A549 (cell line): ENCODE measurements around the gene NAGPA. TPM values are rescaled to one million over a fixed set of nuclear protein-coding genes. Genes with fewer than 3 reads are reported as not detected.
A peak's percentile ranks its signal among the peaks of the same experiment; 100 is the strongest.

ENCODE experiments used
- ATAC-seq, 2 experiments: fragments of 200-7000 bp in 1 of 2; fragments of >200 bp in 1 of 2; cut with Nextera tagmentation in 1 of 2; cut with Tn5 transposase in 1 of 2; 3 replicates each; pipeline versions ENCODE4 v1.8.0 to v1.9.1; 2018 to 2020; ENCODE audit warnings: mild to moderate bottlenecking in 1 of 2, moderate library complexity in 1 of 2
- CTCF ChIA-PET: fragments of 300-600 bp; sonication (Branson Sonifier 250); formaldehyde crosslinking; extraction: SDS; loops from one replicate; lab custom pipeline; 2021; ENCODE audit warnings: antibody characterized with exemption, inconsistent platforms; lab: Yijun Ruan, JAX
- POLR2A ChIA-PET: fragments of 350-600 bp; formaldehyde crosslinking; extraction: SDS; loops from one replicate; lab custom pipeline; 2021; ENCODE audit warnings: antibody characterized with exemption, inconsistent platforms; lab: Yijun Ruan, JAX
- DNase-seq, 2 experiments: peaks; one replicate each; pipeline versions ENCODE4 v3.0.0 to v3.0.0-alpha.2; 2011 to 2016; ENCODE audit warnings: low read depth in 1 of 2, low spot score in 1 of 2
- FAIRE-seq: peaks from 2 replicates; lab custom pipeline; 2011; peaks lifted over from hg19 to GRCh38; lab: Jason Lieb, UNC
- H3K27ac ChIP-seq, 2 experiments: fragments of >200 bp; sonication (Bioruptor Twin); formaldehyde crosslinking; 3 replicates each; pipeline ENCODE4 v1.5.1; 2016 to 2017
- H3K4me1 ChIP-seq: fragments of >200 bp; sonication (Bioruptor Twin); formaldehyde crosslinking; 3 replicates; pipeline ENCODE4 v1.6.1; 2016
- H3K4me2 ChIP-seq: fragments of >200 bp; sonication (Bioruptor Twin); formaldehyde crosslinking; 3 replicates; pipeline ENCODE4 v1.6.1; 2016
- H3K4me3 ChIP-seq: fragments of >200 bp; sonication (Bioruptor Twin); formaldehyde crosslinking; 3 replicates; pipeline ENCODE4 v1.5.1; 2016
- H3K9me3 ChIP-seq: fragments of >200 bp; sonication (Bioruptor Twin); formaldehyde crosslinking; 3 replicates; pipeline ENCODE4 v1.6.1; 2016
- CBX8 ChIP-seq: fragments of 200-600 bp; sonication (generic); IDR thresholded peaks from 2 replicates; pipeline ENCODE4 v1.6.1; 2016
- CEBPB ChIP-seq, 2 experiments: fragments of >200 bp in 1 of 2; sonication (Bioruptor Twin) in 1 of 2; formaldehyde crosslinking in 1 of 2; IDR thresholded peaks; 2 replicates each; pipeline ENCODE4 v1.6.1; 2012 to 2016
- CHD4 ChIP-seq: fragments of 200-600 bp; sonication (generic); IDR thresholded peaks from 2 replicates; pipeline ENCODE4 v1.6.1; 2016; ENCODE audit warnings: antibody characterized with exemption, mild to moderate bottlenecking, borderline replicate concordance
- EHF ChIP-seq: fragments of 250-450 bp; sonication (Bioruptor Pico); IDR thresholded peaks from 2 replicates; pipeline ENCODE4 v1.5.0; 2020; ENCODE audit warnings: mild to moderate bottlenecking
- ESRRA ChIP-seq: fragments of 150-350 bp; IDR thresholded peaks from 2 replicates; pipeline ENCODE4 v1.6.1; 2014; ENCODE audit warnings: mild to moderate bottlenecking, low read length, borderline replicate concordance
- FOXS1 ChIP-seq: fragments of 250-450 bp; sonication (Bioruptor Pico); IDR thresholded peaks from 2 replicates; pipeline ENCODE4 v1.5.0; 2020; ENCODE audit warnings: mild to moderate bottlenecking, moderate library complexity
- HOXB13 ChIP-seq: fragments of 250-450 bp; sonication (Bioruptor Pico); IDR thresholded peaks from 2 replicates; pipeline ENCODE4 v1.5.0; 2020; ENCODE audit warnings: low read depth, mild to moderate bottlenecking, moderate library complexity
- JUN ChIP-seq, 2 experiments: fragments of >200 bp; sonication (Bioruptor Twin); formaldehyde crosslinking; IDR thresholded peaks; 2 replicates in 1 of 2; 3 replicates in 1 of 2; pipeline ENCODE4 v1.6.1; 2016 to 2017
- KDM1A ChIP-seq: fragments of 200-600 bp; sonication (generic); IDR thresholded peaks from 2 replicates; pipeline ENCODE4 v1.6.1; 2016; ENCODE audit warnings: low read depth, mild to moderate bottlenecking
- MAFK ChIP-seq: fragments of 450-650 bp; IDR thresholded peaks from 2 replicates; pipeline ENCODE4 v1.6.1; 2014; ENCODE audit not compliant: partially characterized antibody
- NFE2L2 ChIP-seq: fragments of 150-350 bp; conservative IDR thresholded peaks from 2 replicates; pipeline ENCODE4 v1.6.1; 2014; ENCODE audit warnings: low read length
- NPAS2 ChIP-seq: fragments of 250-450 bp; sonication (Bioruptor Pico); IDR thresholded peaks from 2 replicates; pipeline ENCODE4 v1.8.0; 2022; ENCODE audit warnings: mild to moderate bottlenecking, moderate library complexity, borderline replicate concordance
- RFX5 ChIP-seq: fragments of 450-650 bp; IDR thresholded peaks from 2 replicates; pipeline ENCODE4 v1.7.1; 2014; ENCODE audit warnings: antibody characterized with exemption, mild to moderate bottlenecking, moderate library complexity
- ZFP36 ChIP-seq: fragments of 450-650 bp; IDR thresholded peaks from 2 replicates; pipeline ENCODE4 v1.6.1; 2014; ENCODE audit warnings: borderline replicate concordance; ENCODE audit not compliant: partially characterized antibody
- ZNF302 ChIP-seq: fragments of 250-450 bp; sonication (Bioruptor Pico); IDR thresholded peaks from 2 replicates; pipeline ENCODE4 v1.9.0; 2021; ENCODE audit warnings: inconsistent platforms, mild to moderate bottlenecking, moderate library complexity
- WGBS: methylation state at CpG from one replicate; pipeline ENCODE4 v1.1.6; 2017; ENCODE audit errors: missing lambda C conversion rate; 5-methylcytosine and 5-hydroxymethylcytosine counted together
- polyA plus RNA-seq, 4 experiments: library from polyadenylated mRNA; depleted of rRNA in 3 of 4; stranded (reverse); fragments of >200 nt; fragmentation: RNase III in 1 of 4; extraction: RNeasy Plus Mini Kit Qiagen cat#74134 plus additional on column Dnase treatment in 1 of 4; gene quantifications; 2 replicates in 3 of 4; 3 replicates in 1 of 4; pipeline ENCODE4 v1.2.3, GENCODE V29; 2011 to 2017
- TF ChIP-seq, protein P1 (sequence below): IDR thresholded peaks from 2 replicates; pipeline ENCODE4 v1.6.1; 2012; ENCODE audit warnings: low read depth, borderline replicate concordance
- TF ChIP-seq, protein P2 (sequence below): IDR thresholded peaks from 2 replicates; pipeline ENCODE4 v1.6.1; 2012
- TF ChIP-seq, protein P3 (sequence below): fragments of 250-450 bp; sonication (Bioruptor Pico); IDR thresholded peaks from 2 replicates; pipeline ENCODE4 v1.5.0; 2020; ENCODE audit warnings: low read depth, mild to moderate bottlenecking, moderate library complexity
- TF ChIP-seq, protein P4 (sequence below): fragments of 150-350 bp; IDR thresholded peaks from 2 replicates; pipeline ENCODE4 v1.6.1; 2014; ENCODE audit warnings: low read depth, mild to moderate bottlenecking, low read length

NAGPA gene
- polyA plus RNA-seq, 2 of the 4 experiments (the other 2 are of a cell fraction): 6.5 to 17.3 TPM

DNA sequence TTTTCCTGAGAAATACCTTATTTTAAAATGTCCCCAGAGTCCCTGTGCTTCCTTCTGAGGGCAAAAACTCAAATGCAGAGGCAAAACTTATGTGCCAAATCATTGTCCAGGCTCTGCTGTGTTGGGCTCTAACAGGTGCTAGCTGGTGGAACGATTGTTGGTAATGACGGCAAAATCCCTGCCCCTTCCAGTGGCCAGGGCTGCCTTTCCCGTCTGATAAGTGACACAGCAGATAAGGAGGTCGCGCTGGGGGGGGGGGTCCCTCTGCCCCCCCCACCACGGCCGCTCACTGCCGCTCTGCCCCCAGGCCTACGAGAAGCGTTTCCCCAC lies 46.5 kb downstream of the NAGPA start:
- ATAC-seq (no peak; a peak in 1 of 6 replicates), DNase-seq (no peak), FAIRE-seq (no peak)
- CTCF ChIA-PET: no interaction called here
- H3K27ac ChIP-seq: no peak overlapping the region
- peak overlapping the region; percentile 72 for H3K4me2 ChIP-seq
- peaks cover 9% of the 10 kb centered on the region; the same call in 1 of the 3 replicates for H3K4me1 ChIP-seq
- WGBS: 31% methylated on average over 9 of the region's 10 CpGs
- TF ChIP-seq ZFP36 (no peak), ESRRA (no peak), CHD4 (no peak), CBX8 (no peak), FOXS1 (CRISPR knock-in tag) (no peak), NFE2L2 (no peak), ZNF302 (no peak), NPAS2 (CRISPR knock-in tag) (no peak), JUN (IDR thresholded peaks at IDR 0.05) (no peak), HOXB13 (no peak), RFX5 (no peak), KDM1A (no peak), MAFK (no peak), EHF (CRISPR knock-in tag) (no peak)
- TF ChIP-seq, protein P1, sequence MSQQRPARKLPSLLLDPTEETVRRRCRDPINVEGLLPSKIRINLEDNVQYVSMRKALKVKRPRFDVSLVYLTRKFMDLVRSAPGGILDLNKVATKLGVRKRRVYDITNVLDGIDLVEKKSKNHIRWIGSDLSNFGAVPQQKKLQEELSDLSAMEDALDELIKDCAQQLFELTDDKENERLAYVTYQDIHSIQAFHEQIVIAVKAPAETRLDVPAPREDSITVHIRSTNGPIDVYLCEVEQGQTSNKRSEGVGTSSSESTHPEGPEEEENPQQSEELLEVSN: no peak
- TF ChIP-seq, protein P2, sequence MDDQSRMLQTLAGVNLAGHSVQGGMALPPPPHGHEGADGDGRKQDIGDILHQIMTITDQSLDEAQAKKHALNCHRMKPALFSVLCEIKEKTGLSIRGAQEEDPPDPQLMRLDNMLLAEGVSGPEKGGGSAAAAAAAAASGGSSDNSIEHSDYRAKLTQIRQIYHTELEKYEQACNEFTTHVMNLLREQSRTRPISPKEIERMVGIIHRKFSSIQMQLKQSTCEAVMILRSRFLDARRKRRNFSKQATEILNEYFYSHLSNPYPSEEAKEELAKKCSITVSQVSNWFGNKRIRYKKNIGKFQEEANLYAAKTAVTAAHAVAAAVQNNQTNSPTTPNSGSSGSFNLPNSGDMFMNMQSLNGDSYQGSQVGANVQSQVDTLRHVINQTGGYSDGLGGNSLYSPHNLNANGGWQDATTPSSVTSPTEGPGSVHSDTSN: no peak
- TF ChIP-seq, protein P3, sequence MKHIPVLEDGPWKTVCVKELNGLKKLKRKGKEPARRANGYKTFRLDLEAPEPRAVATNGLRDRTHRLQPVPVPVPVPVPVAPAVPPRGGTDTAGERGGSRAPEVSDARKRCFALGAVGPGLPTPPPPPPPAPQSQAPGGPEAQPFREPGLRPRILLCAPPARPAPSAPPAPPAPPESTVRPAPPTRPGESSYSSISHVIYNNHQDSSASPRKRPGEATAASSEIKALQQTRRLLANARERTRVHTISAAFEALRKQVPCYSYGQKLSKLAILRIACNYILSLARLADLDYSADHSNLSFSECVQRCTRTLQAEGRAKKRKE (CRISPR knock-in tag): no peak
- TF ChIP-seq, protein P4, sequence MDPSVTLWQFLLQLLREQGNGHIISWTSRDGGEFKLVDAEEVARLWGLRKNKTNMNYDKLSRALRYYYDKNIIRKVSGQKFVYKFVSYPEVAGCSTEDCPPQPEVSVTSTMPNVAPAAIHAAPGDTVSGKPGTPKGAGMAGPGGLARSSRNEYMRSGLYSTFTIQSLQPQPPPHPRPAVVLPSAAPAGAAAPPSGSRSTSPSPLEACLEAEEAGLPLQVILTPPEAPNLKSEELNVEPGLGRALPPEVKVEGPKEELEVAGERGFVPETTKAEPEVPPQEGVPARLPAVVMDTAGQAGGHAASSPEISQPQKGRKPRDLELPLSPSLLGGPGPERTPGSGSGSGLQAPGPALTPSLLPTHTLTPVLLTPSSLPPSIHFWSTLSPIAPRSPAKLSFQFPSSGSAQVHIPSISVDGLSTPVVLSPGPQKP: no peak
- H3K9me3 ChIP-seq: peaks cover 7% of the 10 kb centered on the region; the same call in 1 of the 3 replicates
- POLR2A ChIA-PET: no interaction called here
- H3K4me3 ChIP-seq: no peak overlapping the region

DNA sequence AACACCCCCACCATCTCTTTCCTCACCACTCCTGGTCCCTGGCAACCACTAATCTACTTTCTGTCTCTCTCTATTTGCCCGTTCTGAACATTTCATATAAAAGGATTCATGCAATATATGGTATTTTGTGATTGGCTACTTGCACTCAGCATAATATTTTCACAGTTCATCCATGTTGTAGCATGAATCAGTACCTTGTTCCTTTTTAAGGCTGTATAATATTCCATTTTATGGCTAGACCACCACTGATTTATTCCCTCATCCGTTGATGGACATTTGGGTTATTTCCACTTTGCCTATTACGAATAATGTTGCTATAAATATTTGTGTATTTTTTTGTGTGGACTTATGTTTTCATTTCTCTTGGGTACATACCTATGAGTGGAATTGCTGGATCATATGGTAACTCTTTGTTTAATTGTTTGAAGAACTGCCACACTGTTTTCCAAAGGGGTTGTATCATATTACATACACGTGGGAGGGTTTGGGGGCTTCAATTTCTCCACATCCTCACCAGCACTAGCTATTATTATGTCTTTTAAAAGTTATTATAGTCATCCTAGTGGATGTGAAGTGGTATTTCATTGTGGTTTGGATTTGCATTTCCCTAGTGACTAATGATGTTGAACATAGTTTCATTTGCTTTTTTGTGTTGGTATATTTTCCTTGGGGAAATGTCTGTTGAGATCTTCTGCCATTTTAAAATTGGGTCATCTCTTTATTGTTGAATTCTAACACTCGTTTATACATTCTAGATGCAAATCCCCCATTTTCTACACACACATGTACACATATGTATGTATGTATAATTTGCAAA lies 49.4 kb downstream of the NAGPA start:
- WGBS: 18% methylated on average over 5 of the region's 5 CpGs
- H3K9me3 ChIP-seq: peaks cover 7% of the 10 kb centered on the region; the same call in 1 of the 3 replicates
- CTCF ChIA-PET: no interaction called here
- H3K27ac ChIP-seq: no peak overlapping the region
- no peak for FAIRE-seq
- ATAC-seq: no peak
- POLR2A ChIA-PET: no interaction called here
- H3K4me1 ChIP-seq: peaks cover 9% of the 10 kb centered on the region; the same call in 1 of the 3 replicates
- H3K4me3 ChIP-seq: no peak overlapping the region
- DNase-seq: no peak
- peak; percentile 60; the same call in 1 of the 2 replicates for TF ChIP-seq RFX5
- TF ChIP-seq, protein P2: no peak
- no peak for TF ChIP-seq CEBPB (IDR thresholded peaks at IDR 0.05)
- no peak overlapping the region for H3K4me2 ChIP-seq
